K562 (cell line): ENCODE data around the gene GPALPP1. TPM values are rescaled to one million over a fixed set of nuclear protein-coding genes. Genes with fewer than 3 reads are reported as not detected.

Experiments used
- ATAC-seq: fragments of 200-7000 bp; cut with Tn5 transposase; 3 replicates; pipeline ENCODE4 v1.9.1; 2020; ENCODE audit warnings: moderate library complexity
- BruUV-seq: library from RNA; stranded (reverse); fragments of 400-500 nt; replicated peaks from 2 replicates; lab custom pipeline; 2021; lab: Mats Ljungman, UMichigan
- CTCF ChIA-PET: fragments of 300-600 bp; formaldehyde crosslinking; extraction: SDS; loops from one replicate; lab custom pipeline; 2021; ENCODE audit warnings: low intra/inter-chr PET ratio; lab: Yijun Ruan, JAX
- POLR2A ChIA-PET: fragments of 300-600, 350-650 bp; sonication (Branson Sonifier 250); formaldehyde crosslinking; extraction: SDS; loops from one replicate; lab custom pipeline; 2021; ENCODE audit warnings: antibody characterized with exemption, inconsistent platforms; lab: Yijun Ruan, JAX
- DNase-seq, 4 experiments: peaks; one replicate each; pipeline versions ENCODE4 v3.0.0 to v3.0.0-alpha.2; 2011 to 2018; ENCODE audit warnings: low spot score in 3 of 4, mixed read lengths in 3 of 4; ENCODE audit errors: extremely low read depth in 1 of 4
- FAIRE-seq: peaks from 2 replicates; lab custom pipeline; 2011; peaks lifted over from hg19 to GRCh38; lab: Jason Lieb, UNC
- H2AFZ ChIP-seq: 2 replicates; pipeline ENCODE4 v1.6.0; 2011; ENCODE audit warnings: low read depth, low read length, control low read depth, inconsistent platforms
- H3K27ac ChIP-seq: fragments of 200-600 bp; 3 replicates; pipeline ENCODE4 v1.8.0; 2011; ENCODE audit warnings: low read depth, mild to moderate bottlenecking, control low read depth, inconsistent platforms, low read length, moderate library complexity, mixed read lengths; ENCODE audit errors: extremely low read depth
- H3K27me3 ChIP-seq, 2 experiments: fragments of 300-600 bp in 1 of 2; 2 replicates in 1 of 2; 3 replicates in 1 of 2; pipeline versions ENCODE4 v1.6.0 to v1.8.0; 2011; ENCODE audit warnings: inconsistent platforms in 2 of 2, low read length in 2 of 2, mild to moderate bottlenecking in 1 of 2, mixed read lengths in 1 of 2, moderate library complexity in 1 of 2; ENCODE audit not compliant: control insufficient read depth in 2 of 2, insufficient read depth in 2 of 2
- H3K36me3 ChIP-seq: fragments of 300-600 bp; 3 replicates; pipeline ENCODE4 v1.8.0; 2011; ENCODE audit warnings: mild to moderate bottlenecking, low read length, inconsistent platforms; ENCODE audit not compliant: control insufficient read depth, insufficient read depth
- H3K4me1 ChIP-seq, 2 experiments: fragments of 200-600 bp in 1 of 2; replicated peaks in 1 of 2; 2 replicates in 1 of 2; 3 replicates in 1 of 2; pipeline versions ENCODE4 v1.5.1 to v1.8.0; 2011; ENCODE audit warnings: inconsistent platforms in 2 of 2, low read length in 2 of 2, mild to moderate bottlenecking in 1 of 2, mixed read lengths in 1 of 2, moderate library complexity in 1 of 2; ENCODE audit not compliant: control insufficient read depth in 2 of 2, insufficient read depth in 2 of 2
- H3K4me2 ChIP-seq: 2 replicates; pipeline ENCODE4 v1.6.1; 2011; ENCODE audit warnings: low read length, control low read depth, inconsistent platforms, mixed read lengths; ENCODE audit not compliant: insufficient read depth
- H3K4me3 ChIP-seq: fragments of 200-600 bp; sonication (generic), shearing (Covaris generic); 2 replicates; pipeline ENCODE4 v1.5.1; 2016; ENCODE audit warnings: control low read depth, inconsistent platforms
- H3K79me2 ChIP-seq: fragments of 200-600 bp; 3 replicates; pipeline ENCODE4 v1.8.0; 2011; ENCODE audit warnings: low read length, inconsistent platforms; ENCODE audit not compliant: control insufficient read depth, insufficient read depth
- H3K9ac ChIP-seq, 2 experiments: 2 replicates each; pipeline versions ENCODE4 v1.6.0 to v1.6.1; 2011; ENCODE audit warnings: low read depth in 2 of 2, low read length in 2 of 2, control low read depth in 1 of 2, inconsistent platforms in 1 of 2, mild to moderate bottlenecking in 1 of 2, mixed read lengths in 1 of 2; ENCODE audit not compliant: insufficient read depth in 1 of 2
- H3K9me1 ChIP-seq: one replicate; pipeline ENCODE4 v1.6.0; 2011; ENCODE audit warnings: inconsistent platforms, mild to moderate bottlenecking, low read length, moderate library complexity; ENCODE audit not compliant: control insufficient read depth, insufficient read depth
- H3K9me3 ChIP-seq: replicated peaks from 2 replicates; pipeline ENCODE4 v1.5.1; 2011; ENCODE audit warnings: low read depth, low read length, inconsistent platforms; ENCODE audit not compliant: control insufficient read depth, insufficient read depth
- H4K20me1 ChIP-seq: replicated peaks from 2 replicates; pipeline ENCODE4 v1.6.1; 2011; ENCODE audit warnings: low read length, inconsistent platforms, mixed read lengths; ENCODE audit not compliant: control insufficient read depth, insufficient read depth
- DMBX1 ChIP-seq: fragments of 250-450 bp; sonication (Bioruptor Pico); IDR thresholded peaks from 2 replicates; pipeline ENCODE4 v1.8.0; 2022; ENCODE audit warnings: inconsistent platforms, mild to moderate bottlenecking, moderate library complexity, borderline replicate concordance
- NONO ChIP-seq, 2 experiments: fragments of 200-400 bp in 1 of 2; fragments of 450-650 bp in 1 of 2; formaldehyde crosslinking in 1 of 2; IDR thresholded peaks; 2 replicates each; pipeline ENCODE4 v1.6.1; 2017; ENCODE audit warnings: low read depth in 2 of 2, mild to moderate bottlenecking in 2 of 2, moderate library complexity in 2 of 2, low read length in 1 of 2
- PYGO2 ChIP-seq: fragments of 450-650 bp; IDR thresholded peaks from 2 replicates; pipeline ENCODE4 v1.6.1; 2016; ENCODE audit warnings: mild to moderate bottlenecking, missing genetic modification characterization, moderate library complexity, missing compliant biosample characterization
- RCOR1 ChIP-seq, 2 experiments: IDR thresholded peaks; 2 replicates each; pipeline ENCODE4 v1.6.1; 2012; ENCODE audit warnings: low read depth in 2 of 2, low read length in 2 of 2, borderline replicate concordance in 1 of 2, improper control_type of control experiment in 1 of 2
- SREBF2 ChIP-seq: sonication (generic); formaldehyde crosslinking; IDR thresholded peaks from 2 replicates; pipeline ENCODE4 v1.4.0; 2020; ENCODE audit warnings: mild to moderate bottlenecking, missing genetic modification reagents
- ZNF583 ChIP-seq: fragments of 250-450 bp; sonication (Bioruptor Pico); IDR thresholded peaks from 2 replicates; pipeline ENCODE4 v1.4.0; 2020
- ZSCAN29 ChIP-seq: fragments of 450-650 bp; IDR thresholded peaks from 2 replicates; pipeline ENCODE4 v1.6.1; 2017
- WGBS: fragments of 100-300 bp; shearing (Covaris generic); methylation state at CpG from one replicate; pipeline ENCODE4 v1.1.6; 2016; ENCODE audit warnings: low coverage, mixed read lengths; ENCODE audit not compliant: insufficient coverage; ENCODE audit errors: missing lambda C conversion rate; 5-methylcytosine and 5-hydroxymethylcytosine counted together
- in situ Hi-C: fragments of 300-500 bp; cut with MboI; formaldehyde crosslinking; loops from 4 replicates; pipeline ENCODE4 v1.15.0; 2018; ENCODE audit warnings: inconsistent platforms, mixed read lengths
- intact Hi-C: fragments of 100-400 bp; cut with micrococcal nuclease; formaldehyde crosslinking; loops from 2 replicates; pipeline ENCODE4 v1.14.2; 2022
- polyA plus RNA-seq, 8 experiments: library from polyadenylated mRNA; depleted of rRNA in 4 of 8; stranded (reverse) in 5 of 8; unstranded in 3 of 8; fragments of >200 nt; fragmentation: Nextera tagmentation in 2 of 8; fragmentation: Illumina TruSeq in 1 of 8; extraction: Ambion mirVana in 2 of 8; extraction: Trizol in 1 of 8; gene quantifications; 2 replicates each; pipeline versions ENCODE4 v1.2.1 to v1.2.3, GENCODE V29; 2011 to 2014; ENCODE audit warnings: inconsistent platforms in 1 of 8, missing spikeins in 1 of 8
- total RNA-seq, 7 experiments: library from RNA; depleted of rRNA in 6 of 7; stranded (reverse); fragments of >200 nt in 6 of 7; fragmentation: Illumina TruSeq in 2 of 7; extraction: Trizol in 2 of 7; gene quantifications; 2 replicates each; pipeline versions ENCODE4 v1.2.1 to v1.2.3, GENCODE V29; 2011 to 2021; ENCODE audit warnings: low replicate concordance in 1 of 7
- TF ChIP-seq, protein P1 (sequence below): fragments of 250-450 bp; sonication (Bioruptor Pico); IDR thresholded peaks from 2 replicates; pipeline ENCODE4 v1.4.0; 2020
- TF ChIP-seq, protein P2 (sequence below): fragments of 250-450 bp; sonication (Bioruptor Pico); IDR thresholded peaks from 2 replicates; pipeline ENCODE4 v1.5.0; 2021; ENCODE audit warnings: mild to moderate bottlenecking, moderate library complexity

Gene GPALPP1
- total and polyA plus RNA-seq, 9 of the 15 experiments (the other 6 are each of a cell fraction or from before 2014, with no cell fraction given): 8.1 to 22.3 (median 18.5) TPM

DNA sequence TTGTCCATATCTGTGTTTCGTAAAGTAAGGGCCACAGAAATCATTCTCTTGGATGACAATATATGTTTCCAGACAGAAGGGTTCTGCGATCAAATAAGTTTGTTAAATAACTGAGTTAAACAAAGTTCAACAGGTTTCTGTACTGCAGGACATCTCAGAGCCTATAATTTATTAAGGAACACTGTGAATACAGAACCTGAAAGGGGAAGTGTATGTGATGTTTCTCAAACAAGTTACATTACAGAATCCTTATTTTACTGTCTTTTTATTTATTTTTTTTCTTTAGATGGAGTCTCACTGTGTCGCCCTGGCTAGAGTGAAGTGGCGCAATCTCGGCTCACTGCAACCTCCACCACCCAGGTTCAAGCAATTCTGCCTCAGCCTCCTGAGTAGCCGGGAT, 75.6 kb downstream of the GPALPP1 start:
- Histone ChIP-seq H3K27me3 (peaks cover 0 to 3% of the 10 kb centered on the region in 2 experiments; a peak in 2 of 5 replicates), H3K9me1 (no peaks in the 10 kb centered on the region), H3K9me3 (no peaks in the 10 kb centered on the region), H2AFZ (no peak overlapping the region), H3K4me3 (no peak overlapping the region), H3K79me2 (no peaks in the 10 kb centered on the region), H3K4me2 (no peak overlapping the region), H3K36me3 (no peaks in the 10 kb centered on the region), H4K20me1 (no peaks in the 10 kb centered on the region), H3K9ac (no peak overlapping the region), H3K4me1 (no peaks in the 10 kb centered on the region), H3K27ac (no peak overlapping the region)
- DNase-seq (no peak), ATAC-seq (no peak), FAIRE-seq (no peak)
- no TSS peak for BruUV-seq
- intact Hi-C loops: loop anchor here (5.0 kb wide), 1 partner anchor 102 kb away; no protein-coding TSS in a partner anchor
- 39% methylated on average over 6 of the region's 6 CpGs for WGBS
- in situ Hi-C loops: no loop called here
- ChIA-PET POLR2A (interaction anchor here (0.6 kb wide), 1 partner anchor 14 kb away, joined by 4 read pairs; no protein-coding TSS in a partner anchor), CTCF (no interaction called here)
- TF ChIP-seq SREBF2 (CRISPR knock-in tag) (no peak), ZSCAN29 (no peak), PYGO2 (tag) (no peak)

DNA sequence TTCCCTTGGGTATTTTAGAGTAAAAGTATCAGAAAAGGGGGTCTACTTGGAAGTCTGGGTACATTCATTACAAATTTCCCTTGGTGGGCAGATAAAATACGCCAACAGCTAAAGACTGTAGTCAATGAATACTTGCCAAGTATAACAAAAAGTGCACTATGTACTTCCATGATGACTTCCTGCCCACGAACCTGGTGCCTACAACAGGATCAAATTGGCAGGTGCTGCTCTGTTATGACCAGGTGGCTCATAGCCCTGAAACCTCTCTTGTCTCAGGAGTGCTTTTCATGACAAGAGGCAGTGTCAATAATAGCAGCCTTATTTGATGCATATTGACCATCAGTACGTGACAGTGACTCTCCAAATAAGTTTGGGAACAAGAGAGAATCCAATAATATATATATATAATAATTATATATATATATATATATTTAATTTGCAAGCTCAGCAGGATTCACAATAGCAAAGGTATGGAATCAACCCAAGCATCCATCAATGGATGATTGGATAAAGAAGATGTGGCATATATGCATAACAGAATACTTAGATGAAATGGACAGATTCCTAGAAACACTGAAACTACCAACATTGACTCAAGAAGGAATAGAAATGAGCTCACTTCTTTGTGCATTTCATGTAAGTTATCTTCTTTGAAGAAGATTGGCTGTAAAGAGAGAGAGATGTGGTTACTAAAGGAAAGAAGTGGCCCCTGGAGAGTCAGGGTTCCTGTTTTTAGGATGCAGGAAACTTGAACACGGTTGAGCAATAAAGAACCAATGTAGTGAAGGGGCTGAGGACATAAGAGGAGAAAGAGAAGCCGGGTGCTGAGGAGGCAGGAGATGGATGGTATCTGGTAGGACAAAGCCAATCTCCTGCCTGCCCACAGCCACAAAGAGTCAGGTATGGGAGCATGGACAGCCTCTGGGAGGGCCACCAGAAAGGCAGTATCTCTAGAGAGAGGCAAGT, 79.0 kb downstream of the GPALPP1 start:
- no peak for FAIRE-seq
- Histone ChIP-seq H3K9ac (no peak overlapping the region), H3K4me3 (no peak overlapping the region), H3K4me1 (no peaks in the 10 kb centered on the region; a peak in 1 of 5 replicates), H3K9me3 (no peaks in the 10 kb centered on the region), H3K79me2 (no peaks in the 10 kb centered on the region), H4K20me1 (no peaks in the 10 kb centered on the region), H3K36me3 (no peaks in the 10 kb centered on the region), H3K4me2 (no peak overlapping the region), H3K27me3 (peaks cover 0 to 3% of the 10 kb centered on the region in 2 experiments; a peak in 2 of 5 replicates), H3K27ac (no peak overlapping the region), H3K9me1 (no peaks in the 10 kb centered on the region), H2AFZ (no peak overlapping the region)
- in situ Hi-C loops (no loop called here), intact Hi-C loops (loop anchor here (5.0 kb wide), 1 partner anchor 99 kb away; no protein-coding TSS in a partner anchor)
- ChIA-PET POLR2A (no interaction called here), CTCF (no interaction called here)
- ATAC-seq: no peak
- DNase-seq: no peak
- no TSS peak for BruUV-seq
- WGBS: 0% methylated on average over 4 of the region's 5 CpGs
- TF ChIP-seq, protein P1, sequence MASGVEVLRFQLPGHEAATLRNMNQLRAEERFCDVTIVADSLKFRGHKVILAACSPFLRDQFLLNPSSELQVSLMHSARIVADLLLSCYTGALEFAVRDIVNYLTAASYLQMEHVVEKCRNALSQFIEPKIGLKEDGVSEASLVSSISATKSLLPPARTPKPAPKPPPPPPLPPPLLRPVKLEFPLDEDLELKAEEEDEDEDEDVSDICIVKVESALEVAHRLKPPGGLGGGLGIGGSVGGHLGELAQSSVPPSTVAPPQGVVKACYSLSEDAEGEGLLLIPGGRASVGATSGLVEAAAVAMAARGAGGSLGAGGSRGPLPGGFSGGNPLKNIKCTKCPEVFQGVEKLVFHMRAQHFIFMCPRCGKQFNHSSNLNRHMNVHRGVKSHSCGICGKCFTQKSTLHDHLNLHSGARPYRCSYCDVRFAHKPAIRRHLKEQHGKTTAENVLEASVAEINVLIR (CRISPR knock-in tag): no peak
- TF ChIP-seq, protein P2, sequence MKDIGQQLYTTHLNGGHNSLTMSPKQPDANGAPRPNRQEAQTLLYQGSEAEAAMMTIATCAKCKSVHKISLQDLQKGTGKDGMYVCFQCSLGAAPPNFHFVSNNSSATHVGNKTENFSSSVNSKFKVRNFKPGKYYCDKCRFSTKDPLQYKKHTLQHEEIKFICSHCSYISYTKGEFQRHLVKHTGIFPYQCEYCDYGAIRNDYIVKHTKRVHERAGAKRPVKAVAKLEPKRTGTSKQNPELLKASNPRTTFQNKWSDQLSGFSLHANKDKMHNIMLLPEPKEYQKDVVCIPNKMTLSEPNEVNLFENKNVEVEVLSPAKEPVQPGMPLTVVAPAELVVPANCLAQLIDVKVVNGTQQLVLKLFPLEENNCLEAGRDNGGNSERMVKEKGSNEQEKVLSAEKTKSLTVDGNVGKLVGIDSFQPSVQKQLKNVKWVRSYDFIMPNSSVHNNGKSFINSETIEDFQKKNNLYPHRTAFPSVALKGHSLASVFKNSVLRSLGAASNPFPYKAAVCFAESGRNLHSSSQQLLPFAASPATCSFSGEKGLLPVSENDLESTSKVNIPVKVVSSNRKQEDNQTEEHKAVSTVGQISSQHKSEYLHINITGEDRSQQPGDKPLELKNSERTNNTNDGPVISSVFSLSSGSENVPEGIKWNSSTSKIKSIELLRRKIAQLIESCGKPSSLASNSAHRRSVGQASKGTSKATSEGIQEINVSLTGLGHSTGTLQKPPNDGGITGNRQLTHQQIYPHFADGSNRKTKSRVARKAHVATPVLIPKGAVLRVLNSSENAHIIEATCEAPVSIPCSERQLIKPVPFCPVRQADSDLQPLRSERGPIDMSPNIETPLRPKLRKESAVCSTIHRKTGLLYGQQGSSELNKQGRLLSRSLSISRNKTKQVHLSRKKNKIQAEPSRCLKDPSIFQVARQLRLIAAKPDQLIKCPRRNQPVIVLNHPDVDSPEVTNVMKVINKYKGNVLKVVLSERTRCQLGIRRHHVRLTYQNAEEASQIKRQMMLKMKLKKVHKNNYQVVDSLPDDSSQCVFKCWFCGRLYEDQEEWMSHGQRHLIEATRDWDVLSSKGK (CRISPR knock-in tag): no peak
- TF ChIP-seq RCOR1 (IDR thresholded peaks at IDR 0.05; ENCODE audit: borderline replicate concordance in 1 of 2, low read depth in 2 of 2, low read length in 2 of 2) (no peak), DMBX1 (CRISPR knock-in tag) (no peak), ZNF583 (CRISPR knock-in tag) (no peak), NONO (IDR thresholded peaks at IDR 0.05; ENCODE audit: low read depth in 2 of 2, low read length in 1 of 2) (no peak)
